AG09309 (cell line): ENCODE measurements around the gene RARS1.
A peak's percentile ranks its signal among the peaks of the same experiment; 100 is the strongest.
"Not testable (repeated sequence)": the region's sequence is repeated elsewhere in the genome, so short reads cannot be mapped to it uniquely, and the experiment has no call there.

Experiments
- DNase-seq: peaks from one replicate; pipeline ENCODE4 v3.0.0-alpha.2; 2010; ENCODE audit warnings: low read depth
- H3K4me3 ChIP-seq: 2 replicates; pipeline ENCODE4 v1.5.1; 2011; ENCODE audit warnings: mild to moderate bottlenecking, low read depth, low read length, moderate library complexity; ENCODE audit not compliant: control insufficient read depth
- CTCF ChIP-seq: IDR thresholded peaks from 2 replicates; pipeline ENCODE4 v1.5.1; 2011; ENCODE audit warnings: mild to moderate bottlenecking, low read depth, low read length, inconsistent platforms; ENCODE audit not compliant: insufficient read depth, control insufficient read depth; ENCODE audit errors: missing control alignments

RARS1 gene

GRCh38 chr5:168529374-168530234, 43.3 kb downstream of the RARS1 start:
- H3K4me3 ChIP-seq, result peak overlapping the region; percentile 49
- TF ChIP-seq CTCF, result no peak
- DNase-seq, result no peak

GRCh38 chr5:168530621-168531150, 44.4 kb downstream of the RARS1 start:
- TF ChIP-seq CTCF, result no peak
- no peak for DNase-seq
- no peak overlapping the region for H3K4me3 ChIP-seq

- TF ChIP-seq CTCF, result no peak
- no peak overlapping the region for H3K4me3 ChIP-seq
Measured at GRCh38 chr5:168531191-168531590, 44.9 kb downstream of the RARS1 start.

GRCh38 chr5:168531987-168532864, 46.0 kb downstream of the RARS1 start:
- no peak for TF ChIP-seq CTCF
- DNase-seq, result no peak

More at GRCh38 chr5:168531191-168531590, 44.9 kb downstream of the RARS1 start:
- no peak for DNase-seq

GRCh38 chr5:168534351-168534750, 48.1 kb downstream of the RARS1 start:
- H3K4me3 ChIP-seq, DNase-seq: not testable (repeated sequence)

More at GRCh38 chr5:168531987-168532864, 46.0 kb downstream of the RARS1 start:
- H3K4me3 ChIP-seq, result no peak overlapping the region

- H3K4me3 ChIP-seq, result no peak overlapping the region
- no peak for TF ChIP-seq CTCF
- DNase-seq, result no peak
Measured at GRCh38 chr5:168537176-168537575, 50.9 kb downstream of the RARS1 start.
